ENCODE measurements around the gene MYLK. TPM values are rescaled to one million over a fixed set of nuclear protein-coding genes. Genes with fewer than 3 reads are reported as not detected.

The MYLK gene
- total and polyA plus RNA-seq, 9 donors = 50.2 to 645 (median 205) TPM

DNA sequence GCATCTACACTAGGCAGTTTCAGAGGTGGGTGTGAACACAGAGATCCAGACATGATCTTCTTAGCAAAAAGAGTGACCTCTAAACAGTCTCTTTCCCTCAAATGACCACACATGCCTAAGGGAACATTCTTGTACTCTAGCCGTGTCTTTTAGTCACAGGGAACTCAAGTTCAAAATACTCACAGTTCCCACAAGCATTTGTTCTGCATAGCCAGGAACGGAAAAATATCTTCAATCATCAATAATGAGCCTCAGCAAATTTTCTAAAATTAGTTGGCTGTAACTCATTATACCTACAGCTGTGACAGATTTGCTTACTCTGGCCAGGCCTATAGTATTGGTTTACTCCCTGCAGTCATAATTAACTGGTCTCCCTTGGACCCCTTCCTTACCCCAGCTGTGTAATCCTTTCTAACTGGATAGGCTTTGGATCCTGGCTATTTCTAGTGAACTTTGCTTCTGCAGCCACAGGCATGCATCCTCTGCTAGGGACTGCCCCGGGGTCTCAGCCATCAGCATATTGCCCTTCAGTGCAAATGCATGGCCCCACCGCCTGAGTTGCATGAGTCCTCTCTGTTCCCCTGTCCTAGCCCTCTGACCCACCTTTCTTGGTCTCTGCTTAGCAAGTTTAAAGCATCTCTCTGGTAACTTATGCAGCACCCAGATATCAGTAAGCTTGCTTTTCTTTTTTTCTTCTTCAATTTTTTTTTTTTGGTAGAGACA lies 243.2 kb downstream of the MYLK start:
- H3K4me3 ChIP-seq = no peak overlapping the region
- no peak for DNase-seq
- peaks cover 10% of the 10 kb centered on the region for H3K4me1 ChIP-seq (ENCODE audit: insufficient read depth)
- TF ChIP-seq POLR2A (IDR thresholded peaks at IDR 0.05) = no peak
- TF ChIP-seq CTCF (IDR thresholded peaks at IDR 0.05) = no peak
- TF ChIP-seq EP300 (IDR thresholded peaks at IDR 0.05) = no peak
- no peaks in the 10 kb centered on the region for H3K36me3 ChIP-seq
- no peaks in the 10 kb centered on the region for H3K9me3 ChIP-seq
- H3K27me3 ChIP-seq = no peaks in the 10 kb centered on the region
- intact Hi-C loops (cut with DNase I) = no loop called here
- H3K27ac ChIP-seq = no peak overlapping the region
- 57 to 61% (median 57%) methylated on average over 4 of the region's 4 CpGs for WGBS, 3 donors

GRCh38 chr3:123640311-123640710 lies 243.8 kb downstream of the MYLK start:
- TF ChIP-seq CTCF (IDR thresholded peaks at IDR 0.05) = no peak
- TF ChIP-seq POLR2A (IDR thresholded peaks at IDR 0.05) = no peak
- no peak for TF ChIP-seq EP300 (IDR thresholded peaks at IDR 0.05)
- H3K36me3 ChIP-seq = no peaks in the 10 kb centered on the region
- H3K9me3 ChIP-seq = no peaks in the 10 kb centered on the region
- no peak overlapping the region for H3K27ac ChIP-seq
- H3K4me1 ChIP-seq (ENCODE audit: insufficient read depth) = peaks cover 11% of the 10 kb centered on the region
- H3K4me3 ChIP-seq = no peak overlapping the region
- intact Hi-C loops (cut with DNase I) = no loop called here
- WGBS, 3 donors = 92 to 94% (median 93%) methylated on average over 15 of the region's 15 CpGs
- DNase-seq = peak in 1 of 5 donors; percentile 20
- H3K27me3 ChIP-seq = no peaks in the 10 kb centered on the region

DNA sequence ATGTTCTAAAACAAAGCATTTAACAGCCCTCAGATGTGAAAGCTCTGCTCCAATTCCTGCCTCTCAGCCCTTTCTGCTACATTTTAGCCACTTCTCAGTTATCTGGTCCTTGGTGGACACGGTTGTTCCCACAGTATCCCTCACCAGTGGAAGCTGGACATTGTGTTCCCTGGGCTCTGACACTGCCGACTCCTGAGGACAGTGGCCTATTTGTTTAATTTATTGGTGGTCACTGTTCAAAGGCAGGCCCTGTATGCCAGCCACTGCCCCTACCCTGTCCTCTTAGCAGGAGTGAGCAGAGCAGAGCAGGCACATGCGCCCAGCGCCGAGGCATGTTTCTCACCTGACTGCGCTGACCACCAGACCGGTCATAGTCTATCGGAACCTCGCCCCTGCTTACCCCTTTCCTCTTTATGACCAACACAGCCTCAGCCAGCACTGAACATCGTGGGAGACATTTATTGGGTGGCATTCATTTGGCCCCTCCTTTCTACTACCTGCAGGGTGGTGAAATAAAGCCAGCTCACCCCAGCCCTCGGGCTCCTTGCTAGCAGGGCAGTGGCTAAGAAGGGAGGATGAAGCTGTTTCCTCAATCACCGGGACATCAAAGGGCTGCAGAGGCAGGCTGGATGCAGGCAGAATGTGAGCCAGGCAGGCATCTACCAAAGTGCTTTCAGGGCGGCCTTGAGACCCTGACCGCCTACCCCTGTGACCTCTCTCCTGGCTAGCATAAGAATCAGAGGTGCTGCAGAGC lies 245.0 kb downstream of the MYLK start:
- no peak overlapping the region for H3K4me3 ChIP-seq
- H3K36me3 ChIP-seq = no peaks in the 10 kb centered on the region
- H3K9me3 ChIP-seq = no peaks in the 10 kb centered on the region
- H3K27ac ChIP-seq = no peak overlapping the region
- 82 to 88% (median 83%) methylated on average over 14 of the region's 14 CpGs for WGBS, 3 donors
- H3K27me3 ChIP-seq = no peaks in the 10 kb centered on the region
- intact Hi-C loops (cut with DNase I) = no loop called here
- peak in 1 of 5 donors; percentile 13 for DNase-seq
- no peak for TF ChIP-seq CTCF (IDR thresholded peaks at IDR 0.05)
- TF ChIP-seq EP300 (IDR thresholded peaks at IDR 0.05) = no peak
- no peak for TF ChIP-seq POLR2A (IDR thresholded peaks at IDR 0.05)
- H3K4me1 ChIP-seq (ENCODE audit: insufficient read depth) = peaks cover 17% of the 10 kb centered on the region

DNA sequence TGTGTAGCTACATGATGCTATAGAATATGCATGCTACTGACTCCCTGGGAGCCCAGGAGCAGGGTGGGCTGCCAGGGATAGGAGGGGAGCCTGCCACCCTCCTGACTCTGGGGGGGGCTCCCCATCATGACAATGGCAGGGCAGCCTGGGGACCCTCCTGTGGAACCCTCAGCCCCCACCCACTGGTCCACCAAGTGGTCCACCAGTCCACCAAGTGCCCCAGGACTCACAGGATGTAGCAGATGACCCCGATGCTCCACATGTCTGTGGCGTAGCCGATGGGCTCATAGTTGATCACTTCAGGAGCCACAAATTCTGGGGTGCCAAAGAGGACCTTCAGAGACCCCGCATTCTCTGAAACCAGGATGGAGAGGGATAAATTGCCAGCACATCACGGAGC lies 246.3 kb downstream of the MYLK start:
- WGBS, 3 donors = 92 to 100% (median 96%) methylated on average over 5 of the region's 5 CpGs
- Histone ChIP-seq H3K36me3 (no peaks in the 10 kb centered on the region), H3K4me3 (no peak overlapping the region), H3K27me3 (no peaks in the 10 kb centered on the region), H3K27ac (no peak overlapping the region), H3K9me3 (no peaks in the 10 kb centered on the region), H3K4me1 (ENCODE audit: insufficient read depth) (peaks cover 20% of the 10 kb centered on the region)
- DNase-seq = peak in 1 of 5 donors; percentile 12
- TF ChIP-seq EP300 (IDR thresholded peaks at IDR 0.05) = no peak
- TF ChIP-seq POLR2A (IDR thresholded peaks at IDR 0.05) = no peak
- no peak for TF ChIP-seq CTCF (IDR thresholded peaks at IDR 0.05)
- intact Hi-C loops (cut with DNase I) = no loop called here
